Measurements from ENCODE around the gene APOBEC3H.

The APOBEC3H gene

DNA sequence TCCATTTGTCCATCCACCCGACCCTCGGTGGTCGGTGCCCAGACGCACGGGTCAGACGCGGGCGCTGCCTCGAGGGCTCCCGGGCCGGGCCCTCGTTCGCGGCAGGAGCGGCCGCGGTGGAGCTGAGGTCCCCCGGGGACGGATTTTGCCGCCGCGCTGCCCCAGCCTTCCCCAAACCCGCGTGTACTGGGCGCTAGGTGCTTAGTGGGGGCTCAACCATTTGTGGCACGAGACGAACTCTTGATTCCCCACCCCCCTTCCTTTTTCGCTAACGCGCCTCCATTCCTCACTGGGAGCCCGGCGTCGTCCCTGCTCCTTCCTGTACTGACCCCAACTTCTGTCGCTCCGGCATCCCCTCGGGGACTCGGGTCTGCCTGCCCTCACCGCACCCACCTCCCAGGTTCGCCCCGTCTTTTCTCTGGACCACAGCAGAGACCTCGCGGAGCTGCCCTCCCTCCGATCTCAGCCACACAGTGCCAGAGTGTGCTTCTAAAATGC, 56.2 kb downstream of the APOBEC3H start:
- no peaks in the 10 kb centered on the region for H3K27me3 ChIP-seq (replicated peaks; ENCODE audit: control insufficient read depth, insufficient read depth, low read length)
- H3K36me3 ChIP-seq (ENCODE audit: control insufficient read depth, insufficient read depth, low read length) = peaks cover 4% of the 10 kb centered on the region
- peak overlapping the region; percentile 68 for H3K4me3 ChIP-seq (replicated peaks; ENCODE audit: low read depth, low read length)
- no peak for DNase-seq (ENCODE audit: extremely low read depth, insufficient read length)
- TF ChIP-seq, protein P1, sequence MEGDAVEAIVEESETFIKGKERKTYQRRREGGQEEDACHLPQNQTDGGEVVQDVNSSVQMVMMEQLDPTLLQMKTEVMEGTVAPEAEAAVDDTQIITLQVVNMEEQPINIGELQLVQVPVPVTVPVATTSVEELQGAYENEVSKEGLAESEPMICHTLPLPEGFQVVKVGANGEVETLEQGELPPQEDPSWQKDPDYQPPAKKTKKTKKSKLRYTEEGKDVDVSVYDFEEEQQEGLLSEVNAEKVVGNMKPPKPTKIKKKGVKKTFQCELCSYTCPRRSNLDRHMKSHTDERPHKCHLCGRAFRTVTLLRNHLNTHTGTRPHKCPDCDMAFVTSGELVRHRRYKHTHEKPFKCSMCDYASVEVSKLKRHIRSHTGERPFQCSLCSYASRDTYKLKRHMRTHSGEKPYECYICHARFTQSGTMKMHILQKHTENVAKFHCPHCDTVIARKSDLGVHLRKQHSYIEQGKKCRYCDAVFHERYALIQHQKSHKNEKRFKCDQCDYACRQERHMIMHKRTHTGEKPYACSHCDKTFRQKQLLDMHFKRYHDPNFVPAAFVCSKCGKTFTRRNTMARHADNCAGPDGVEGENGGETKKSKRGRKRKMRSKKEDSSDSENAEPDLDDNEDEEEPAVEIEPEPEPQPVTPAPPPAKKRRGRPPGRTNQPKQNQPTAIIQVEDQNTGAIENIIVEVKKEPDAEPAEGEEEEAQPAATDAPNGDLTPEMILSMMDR (IDR thresholded peaks at IDR 0.05; ENCODE audit: insufficient read depth, low read length, poor library complexity, severe bottlenecking) = no peak
